A673 (cell line): ENCODE results near the gene KCNH3. TPM values are rescaled to one million over a fixed set of nuclear protein-coding genes. Genes with fewer than 3 reads are reported as not detected.

Experiments used
- BruUV-seq: library from RNA; stranded (reverse); fragments of 400-500 nt; replicated peaks from 2 replicates; lab custom pipeline; 2021; lab: Mats Ljungman, UMichigan
- CTCF ChIA-PET: fragments of 300-600 bp; sonication (Branson Sonifier 250); formaldehyde crosslinking; loops from one replicate; lab custom pipeline; 2022; ENCODE audit warnings: antibody characterized with exemption; lab: Charles Lee
- POLR2A ChIA-PET: fragments of 300-600 bp; sonication (Branson Sonifier 250); formaldehyde crosslinking; loops from one replicate; lab custom pipeline; 2022; ENCODE audit warnings: antibody characterized with exemption; ENCODE audit not compliant: low non-redundant PET; lab: Charles Lee
- DNase-seq: peaks from one replicate; pipeline ENCODE4 v3.0.0-alpha.2; 2015; ENCODE audit warnings: low spot score
- H3K27ac ChIP-seq: fragments of 200-600 bp; sonication (generic); 2 replicates; pipeline ENCODE4 v1.5.1; 2016; ENCODE audit warnings: mixed run types, low read depth, mild to moderate bottlenecking, mixed read lengths, antibody characterized with exemption, low read length; ENCODE audit not compliant: poor library complexity, severe bottlenecking
- H3K27me3 ChIP-seq: fragments of 200-600 bp; sonication (generic); replicated peaks from 2 replicates; pipeline ENCODE4 v1.6.1; 2017; ENCODE audit warnings: mixed run types, low read depth, mild to moderate bottlenecking, mixed read lengths, antibody characterized with exemption, low read length; ENCODE audit not compliant: insufficient read depth, poor library complexity
- H3K36me3 ChIP-seq: fragments of 200-600 bp; sonication (generic); 2 replicates; pipeline ENCODE4 v1.6.1; 2016; ENCODE audit warnings: mixed run types, mild to moderate bottlenecking, mixed read lengths, antibody characterized with exemption, low read length; ENCODE audit not compliant: insufficient read depth, poor library complexity, severe bottlenecking
- H3K4me1 ChIP-seq: fragments of 200-600 bp; sonication (generic); 2 replicates; pipeline ENCODE4 v1.6.1; 2017; ENCODE audit warnings: mixed run types, mild to moderate bottlenecking, mixed read lengths, antibody characterized with exemption, low read length; ENCODE audit not compliant: insufficient read depth, poor library complexity, severe bottlenecking
- H3K4me3 ChIP-seq: fragments of 200-600 bp; sonication (generic); 2 replicates; pipeline ENCODE4 v1.5.1; 2016; ENCODE audit warnings: low read depth, mixed run types, mild to moderate bottlenecking, mixed read lengths, low read length; ENCODE audit not compliant: poor library complexity, severe bottlenecking
- H3K9me3 ChIP-seq: fragments of 200-600 bp; sonication (generic); 2 replicates; pipeline ENCODE4 v1.6.1; 2016; ENCODE audit warnings: mixed run types, low read depth, mild to moderate bottlenecking, mixed read lengths, antibody characterized with exemption, low read length; ENCODE audit not compliant: poor library complexity, severe bottlenecking
- EZH2 ChIP-seq: fragments of 200-600 bp; sonication (generic); IDR thresholded peaks from 2 replicates; pipeline ENCODE4 v1.6.1; 2017; ENCODE audit warnings: borderline replicate concordance, low read depth, mild to moderate bottlenecking, mixed read lengths, antibody characterized with exemption, low read length; ENCODE audit not compliant: poor library complexity, severe bottlenecking
- intact Hi-C: fragments of 100-400 bp; cut with micrococcal nuclease; formaldehyde crosslinking; loops from one replicate; pipeline ENCODE4 v1.10.0; 2022; ENCODE audit not compliant: unreplicated experiment
- total RNA-seq: library from RNA; stranded (reverse); gene quantifications from 2 replicates; pipeline ENCODE4 v1.2.3, GENCODE V29; 2021
- TF ChIP-seq, protein P1 (sequence below): fragments of 300-800, 200-600 bp; sonication (generic); conservative IDR thresholded peaks from 2 replicates; pipeline ENCODE4 v1.5.1; 2017; ENCODE audit warnings: low read depth, mild to moderate bottlenecking, antibody characterized with exemption, low read length, moderate library complexity, mixed read lengths

KCNH3 gene
- total RNA-seq, 1 experiment from 2014 or later, result 4.0 TPM

DNA sequence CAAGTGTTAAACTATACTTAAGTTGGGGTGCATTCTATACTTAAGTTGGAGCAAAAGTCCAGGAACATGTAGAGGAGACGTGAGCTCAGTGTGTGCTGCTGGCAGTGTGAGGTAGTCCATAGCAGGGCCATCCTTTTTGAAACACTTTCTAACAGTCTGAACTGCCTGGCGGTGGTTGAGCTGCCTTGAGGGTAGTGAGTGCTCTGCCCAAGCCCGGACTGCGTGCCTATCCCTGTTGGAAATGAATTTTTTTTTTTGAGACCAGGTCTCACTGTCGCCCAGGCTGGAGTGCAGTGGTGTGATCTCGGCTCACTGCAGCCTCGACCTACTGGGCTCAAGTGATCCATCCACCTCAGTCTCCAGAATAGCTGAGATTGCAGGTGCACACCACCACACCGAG is 14.1 kb downstream of the KCNH3 start:
- intact Hi-C loops, result no loop called here

DNA sequence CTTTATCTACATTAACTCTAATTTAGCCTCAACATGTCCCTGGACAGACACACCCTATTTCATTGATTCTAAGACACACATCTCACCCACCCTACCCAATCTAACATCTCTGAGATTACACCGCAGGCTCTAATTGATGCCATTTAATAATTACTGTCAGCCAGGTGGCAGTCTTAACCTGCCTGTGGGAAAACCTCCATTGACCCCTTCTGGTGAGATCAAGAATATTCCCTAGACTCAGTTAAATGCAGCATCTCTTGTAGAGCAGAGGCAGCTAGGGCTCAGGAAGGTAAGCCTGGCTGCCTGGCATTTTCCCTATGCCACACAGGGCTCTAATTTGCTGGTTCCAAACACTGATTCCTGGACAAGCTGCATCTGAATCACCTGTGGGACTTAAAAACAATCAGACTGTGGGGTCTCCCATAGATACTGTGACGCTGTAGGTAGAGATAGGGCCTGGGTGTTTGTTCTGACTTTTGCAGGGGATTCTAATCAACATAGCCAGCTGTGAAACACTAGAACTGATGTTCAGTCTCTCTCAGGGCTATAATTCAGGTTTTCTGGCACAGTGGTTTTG is 14.8 kb downstream of the KCNH3 start:
- H3K36me3 ChIP-seq, result peaks cover 8% of the 10 kb centered on the region
- no peak overlapping the region for H3K27ac ChIP-seq
- peak; percentile 34 for DNase-seq
- no TSS peak for BruUV-seq
- intact Hi-C loops, result no loop called here
- no peaks in the 10 kb centered on the region for H3K27me3 ChIP-seq
- no peaks in the 10 kb centered on the region for H3K9me3 ChIP-seq
- H3K4me1 ChIP-seq, result no peaks in the 10 kb centered on the region
- TF ChIP-seq EZH2, result no peak
- TF ChIP-seq, protein P1, sequence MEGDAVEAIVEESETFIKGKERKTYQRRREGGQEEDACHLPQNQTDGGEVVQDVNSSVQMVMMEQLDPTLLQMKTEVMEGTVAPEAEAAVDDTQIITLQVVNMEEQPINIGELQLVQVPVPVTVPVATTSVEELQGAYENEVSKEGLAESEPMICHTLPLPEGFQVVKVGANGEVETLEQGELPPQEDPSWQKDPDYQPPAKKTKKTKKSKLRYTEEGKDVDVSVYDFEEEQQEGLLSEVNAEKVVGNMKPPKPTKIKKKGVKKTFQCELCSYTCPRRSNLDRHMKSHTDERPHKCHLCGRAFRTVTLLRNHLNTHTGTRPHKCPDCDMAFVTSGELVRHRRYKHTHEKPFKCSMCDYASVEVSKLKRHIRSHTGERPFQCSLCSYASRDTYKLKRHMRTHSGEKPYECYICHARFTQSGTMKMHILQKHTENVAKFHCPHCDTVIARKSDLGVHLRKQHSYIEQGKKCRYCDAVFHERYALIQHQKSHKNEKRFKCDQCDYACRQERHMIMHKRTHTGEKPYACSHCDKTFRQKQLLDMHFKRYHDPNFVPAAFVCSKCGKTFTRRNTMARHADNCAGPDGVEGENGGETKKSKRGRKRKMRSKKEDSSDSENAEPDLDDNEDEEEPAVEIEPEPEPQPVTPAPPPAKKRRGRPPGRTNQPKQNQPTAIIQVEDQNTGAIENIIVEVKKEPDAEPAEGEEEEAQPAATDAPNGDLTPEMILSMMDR, result peak; percentile 45
- CTCF ChIA-PET, result interaction anchor here (0.6 to 1.1 kb wide), 2 partner anchors 195 to 196 kb away, joined by 3 read pairs; no protein-coding TSS in a partner anchor
- H3K4me3 ChIP-seq, result no peak overlapping the region
- POLR2A ChIA-PET, result no interaction called here

More for the DNA sequence above, 14.1 kb downstream of the KCNH3 start:
- Histone ChIP-seq H3K36me3 (peaks cover 1% of the 10 kb centered on the region), H3K4me1 (no peaks in the 10 kb centered on the region), H3K27me3 (no peaks in the 10 kb centered on the region), H3K27ac (no peak overlapping the region), H3K4me3 (no peak overlapping the region), H3K9me3 (no peaks in the 10 kb centered on the region)
- no TSS peak for BruUV-seq
- TF ChIP-seq EZH2, result no peak
- TF ChIP-seq, protein P1, result no peak
- CTCF ChIA-PET, result interaction anchor here (0.5 kb wide), 1 partner anchor 16 kb away, joined by 7 read pairs; no protein-coding TSS in a partner anchor
- POLR2A ChIA-PET, result no interaction called here
- no peak for DNase-seq

DNA sequence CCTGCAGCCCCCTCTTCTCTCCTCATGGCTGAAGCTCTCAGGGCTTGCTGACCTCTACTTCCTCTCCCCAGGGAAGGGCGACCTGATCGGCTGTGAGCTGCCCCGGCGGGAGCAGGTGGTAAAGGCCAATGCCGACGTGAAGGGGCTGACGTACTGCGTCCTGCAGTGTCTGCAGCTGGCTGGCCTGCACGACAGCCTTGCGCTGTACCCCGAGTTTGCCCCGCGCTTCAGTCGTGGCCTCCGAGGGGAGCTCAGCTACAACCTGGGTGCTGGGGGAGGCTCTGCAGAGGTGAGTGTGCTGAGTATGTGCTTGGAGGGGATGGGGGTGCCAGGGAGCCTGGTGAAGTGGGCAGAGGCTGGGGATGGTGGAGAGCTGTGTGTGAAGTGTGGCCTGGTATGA is 15.4 kb downstream of the KCNH3 start:
- DNase-seq, result no peak
- intact Hi-C loops, result no loop called here
- H3K27me3 ChIP-seq, result no peaks in the 10 kb centered on the region
- TF ChIP-seq, protein P1, result no peak
- TF ChIP-seq EZH2, result no peak
- H3K4me3 ChIP-seq, result no peak overlapping the region
- POLR2A ChIA-PET, result no interaction called here
- peaks cover 15% of the 10 kb centered on the region for H3K36me3 ChIP-seq
- H3K4me1 ChIP-seq, result no peaks in the 10 kb centered on the region
- no TSS peak for BruUV-seq
- no peak overlapping the region for H3K27ac ChIP-seq
- CTCF ChIA-PET, result interaction anchor here (1.1 kb wide), 1 partner anchor 196 kb away, joined by 3 read pairs; no protein-coding TSS in a partner anchor
- no peaks in the 10 kb centered on the region for H3K9me3 ChIP-seq
